ENCODE results near the gene DCAF12.

DCAF12 gene

DNA sequence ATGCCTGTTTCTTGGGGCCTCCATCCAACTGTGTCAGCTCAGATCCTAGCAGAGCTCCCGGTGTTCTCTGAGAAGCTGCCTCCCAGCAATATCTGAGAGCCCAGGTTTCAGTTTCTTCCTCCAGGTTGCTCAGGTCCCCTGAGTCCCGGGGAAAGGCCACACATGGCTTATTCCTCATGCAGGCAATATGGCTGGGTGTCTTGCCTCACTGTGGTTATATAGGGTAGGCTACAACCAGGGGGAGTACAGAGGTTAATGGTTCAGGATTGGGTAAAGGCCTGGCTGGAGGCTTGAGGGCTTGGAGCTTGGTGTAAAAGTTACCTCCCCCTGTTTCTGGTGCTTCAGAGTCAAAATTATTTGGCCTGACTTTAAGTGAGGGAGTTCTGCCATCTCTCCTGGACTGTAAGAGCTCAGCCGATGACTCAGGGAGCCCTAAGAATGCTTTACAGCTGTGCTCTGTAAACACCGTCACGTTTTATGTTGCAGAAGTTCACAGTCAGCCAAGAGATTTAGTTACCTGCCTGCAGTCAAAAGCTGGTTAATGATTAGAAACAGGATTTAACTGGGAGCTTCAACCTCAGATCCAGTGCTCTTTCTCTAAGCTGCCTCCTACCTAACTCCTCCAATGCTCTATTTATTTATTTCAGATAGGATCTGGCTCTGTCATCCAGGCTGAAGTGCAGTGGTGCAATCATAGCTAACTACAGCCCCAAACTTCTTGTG is 53.5 kb downstream of the DCAF12 start (continued):
- TF ChIP-seq ZBTB8A (tag by site-specific recombination; IDR thresholded peaks at IDR 0.05): no peak
- no peak for TF ChIP-seq KLF1 (tag by site-specific recombination; IDR thresholded peaks at IDR 0.05)
- TF ChIP-seq ZNF335 (tag by site-specific recombination; conservative IDR thresholded peaks at IDR 0.05): peak; percentile 53; the same call in 1 of the 2 replicates
- TF ChIP-seq ZNF266 (tag by site-specific recombination; IDR thresholded peaks at IDR 0.05; ENCODE audit: low read depth): no peak
- TF ChIP-seq ZNF530 (tag by site-specific recombination; IDR thresholded peaks at IDR 0.05; ENCODE audit: low read depth): no peak
- TF ChIP-seq ZNF549 (tag by site-specific recombination; IDR thresholded peaks at IDR 0.05): no peak
- TF ChIP-seq ZNF174 (tag by site-specific recombination; IDR thresholded peaks at IDR 0.05): no peak
- TF ChIP-seq ZSCAN16 (tag by site-specific recombination; IDR thresholded peaks at IDR 0.05): peak; percentile 59; the same call in 1 of the 2 replicates
- TF ChIP-seq ZNF747 (tag by site-specific recombination; IDR thresholded peaks at IDR 0.05): no peak
- TF ChIP-seq ZNF555 (tag by site-specific recombination; conservative IDR thresholded peaks at IDR 0.05): no peak
- peak; percentile 34 for TF ChIP-seq ZNF510 (tag by site-specific recombination; IDR thresholded peaks at IDR 0.05; ENCODE audit: insufficient replicate concordance)
- TF ChIP-seq ZNF837 (tag by site-specific recombination; IDR thresholded peaks at IDR 0.05): no peak
- TF ChIP-seq ZNF239 (tag by site-specific recombination; IDR thresholded peaks at IDR 0.05): no peak

DNA sequence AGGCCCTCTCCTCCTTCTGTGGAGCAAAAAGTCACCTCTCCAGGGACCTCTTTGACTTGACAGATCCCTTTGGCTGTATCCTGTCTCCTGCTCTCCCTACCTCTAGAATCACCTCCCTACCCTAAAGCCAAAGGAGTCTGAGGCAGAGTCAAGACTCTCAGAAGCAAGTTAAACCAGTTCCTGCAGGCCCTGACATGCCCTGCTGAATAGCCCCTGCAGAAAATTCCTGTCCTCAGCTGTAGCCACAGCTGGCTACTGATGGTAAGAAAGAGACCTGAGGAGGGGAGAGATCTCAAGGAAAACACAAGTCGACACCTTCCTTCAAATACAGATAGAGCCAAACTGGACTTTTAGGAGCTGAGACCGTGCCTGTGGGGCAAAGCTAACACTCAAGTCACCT is 54.1 kb downstream of the DCAF12 start:
- Histone ChIP-seq H3K4me1 (ENCODE audit: control insufficient read depth, insufficient read depth, low read length) (0 out of 2 replicates have a peak, but pooled peaks cover 2% of the 10 kb centered on the region), H3K4me3 (ENCODE audit: low read depth, low read length) (no peak overlapping the region), H3K27ac (ENCODE audit: extremely low read depth, low read depth, low read length) (peak overlapping the region; percentile 54), H3K36me3 (ENCODE audit: control insufficient read depth in 2 of 2, insufficient read depth in 1 of 2, low read length in 2 of 2) (no peaks in the 10 kb centered on the region), H3K9me3 (ENCODE audit: control insufficient read depth, insufficient read depth, low read depth, low read length) (no peaks in the 10 kb centered on the region)
- ChIA-PET CTCF (interaction anchor here (0.6 to 3.0 kb wide), 17 partner anchors 8 to 541 kb away, joined by 3 to 25 read pairs (median 11); partner anchors contain the start of gene UBAP2), POLR2A (interaction anchor here (0.9 to 2.9 kb wide), 3 partner anchors 24 to 106 kb away, joined by 3 to 27 read pairs (median 4); partner anchors contain the start of gene UBAP2)
- no peak for TF ChIP-seq ZNF16 (tag by site-specific recombination; IDR thresholded peaks at IDR 0.05; ENCODE audit: low read depth)
- TF ChIP-seq ZNF354C (tag by site-specific recombination; IDR thresholded peaks at IDR 0.05; ENCODE audit: borderline replicate concordance, low read depth): no peak

- 0 out of 2 replicates have a peak, but pooled peaks cover 2% of the 10 kb centered on the region for H3K4me1 ChIP-seq (ENCODE audit: control insufficient read depth, insufficient read depth, low read length)
- H3K27ac ChIP-seq (ENCODE audit: extremely low read depth, low read depth, low read length): no peak overlapping the region
- ChIA-PET CTCF (interaction anchor here (0.6 to 2.2 kb wide), 4 partner anchors 22 to 182 kb away, joined by 3 to 10 read pairs (median 6); no protein-coding TSS in a partner anchor), POLR2A (interaction anchor here (1.6 kb wide), 1 partner anchor 22 kb away, joined by 4 read pairs; the partner anchor contains the start of gene UBAP2)
- H3K9me3 ChIP-seq (ENCODE audit: control insufficient read depth, insufficient read depth, low read depth, low read length): no peaks in the 10 kb centered on the region
- H3K36me3 ChIP-seq (ENCODE audit: control insufficient read depth in 2 of 2, insufficient read depth in 1 of 2, low read length in 2 of 2): no peaks in the 10 kb centered on the region
- no peak overlapping the region for H3K4me3 ChIP-seq (ENCODE audit: low read depth, low read length)
- TF ChIP-seq ZNF23 (tag by site-specific recombination; IDR thresholded peaks at IDR 0.05; ENCODE audit: borderline replicate concordance) (no peak), GLI2 (tag by site-specific recombination; IDR thresholded peaks at IDR 0.05; ENCODE audit: borderline replicate concordance, low read depth) (no peak), ZFP41 (tag by site-specific recombination; IDR thresholded peaks at IDR 0.05; ENCODE audit: borderline replicate concordance) (no peak), SP7 (tag by site-specific recombination; IDR thresholded peaks at IDR 0.05) (no peak), ZNF580 (tag by site-specific recombination; IDR thresholded peaks at IDR 0.05) (no peak), ZNF544 (tag by site-specific recombination; IDR thresholded peaks at IDR 0.05) (no peak), ZBTB6 (tag by site-specific recombination; IDR thresholded peaks at IDR 0.05) (no peak), REPIN1 (tag by site-specific recombination; IDR thresholded peaks at IDR 0.05; ENCODE audit: low read depth) (no peak), ZNF138 (tag by site-specific recombination; IDR thresholded peaks at IDR 0.05; ENCODE audit: borderline replicate concordance) (no peak), ZSCAN16 (tag by site-specific recombination; IDR thresholded peaks at IDR 0.05) (no peak), ZNF239 (tag by site-specific recombination; IDR thresholded peaks at IDR 0.05) (no peak), ZNF174 (tag by site-specific recombination; IDR thresholded peaks at IDR 0.05) (no peak), GLIS1 (tag by site-specific recombination; IDR thresholded peaks at IDR 0.05) (no peak), RBAK (tag by site-specific recombination; IDR thresholded peaks at IDR 0.05) (no peak), ZSCAN30 (tag by site-specific recombination; IDR thresholded peaks at IDR 0.05) (no peak), ZNF311 (tag by site-specific recombination; IDR thresholded peaks at IDR 0.05; ENCODE audit: borderline replicate concordance) (no peak), ZNF140 (tag by site-specific recombination; IDR thresholded peaks at IDR 0.05) (no peak)
- TF ChIP-seq, protein P1, sequence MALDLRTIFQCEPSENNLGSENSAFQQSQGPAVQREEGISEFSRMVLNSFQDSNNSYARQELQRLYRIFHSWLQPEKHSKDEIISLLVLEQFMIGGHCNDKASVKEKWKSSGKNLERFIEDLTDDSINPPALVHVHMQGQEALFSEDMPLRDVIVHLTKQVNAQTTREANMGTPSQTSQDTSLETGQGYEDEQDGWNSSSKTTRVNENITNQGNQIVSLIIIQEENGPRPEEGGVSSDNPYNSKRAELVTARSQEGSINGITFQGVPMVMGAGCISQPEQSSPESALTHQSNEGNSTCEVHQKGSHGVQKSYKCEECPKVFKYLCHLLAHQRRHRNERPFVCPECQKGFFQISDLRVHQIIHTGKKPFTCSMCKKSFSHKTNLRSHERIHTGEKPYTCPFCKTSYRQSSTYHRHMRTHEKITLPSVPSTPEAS (tag by site-specific recombination; IDR thresholded peaks at IDR 0.05): no peak
Measured at GRCh38 chr9:34070606-34071324, 55.7 kb downstream of the DCAF12 start.
